ENCODE results near the gene SLC22A5. TPM values are rescaled to one million over a fixed set of nuclear protein-coding genes. Genes with fewer than 3 reads are reported as not detected.

The SLC22A5 gene
- total RNA-seq, 1 donor from 2014 or later: 11.9 TPM

GRCh38 chr5:132424167-132424880 is 54.8 kb downstream of the SLC22A5 start:
- Histone ChIP-seq H3K9me3 (no peaks in the 10 kb centered on the region), H3K27ac (peak overlapping the region; percentile 31 to 75), H3K27me3 (no peaks in the 10 kb centered on the region), H3K4me1 (peaks cover 31 to 79% of the 10 kb centered on the region in 2 donors), H3K4me3 (no peak overlapping the region), H3K36me3 (peaks cover 0 to 9% of the 10 kb centered on the region in 2 donors)
- DNase-seq (ENCODE audit: low spot score in 2 of 2): peak in 1 of 2 donors; percentile 54
- TF ChIP-seq, protein P1, sequence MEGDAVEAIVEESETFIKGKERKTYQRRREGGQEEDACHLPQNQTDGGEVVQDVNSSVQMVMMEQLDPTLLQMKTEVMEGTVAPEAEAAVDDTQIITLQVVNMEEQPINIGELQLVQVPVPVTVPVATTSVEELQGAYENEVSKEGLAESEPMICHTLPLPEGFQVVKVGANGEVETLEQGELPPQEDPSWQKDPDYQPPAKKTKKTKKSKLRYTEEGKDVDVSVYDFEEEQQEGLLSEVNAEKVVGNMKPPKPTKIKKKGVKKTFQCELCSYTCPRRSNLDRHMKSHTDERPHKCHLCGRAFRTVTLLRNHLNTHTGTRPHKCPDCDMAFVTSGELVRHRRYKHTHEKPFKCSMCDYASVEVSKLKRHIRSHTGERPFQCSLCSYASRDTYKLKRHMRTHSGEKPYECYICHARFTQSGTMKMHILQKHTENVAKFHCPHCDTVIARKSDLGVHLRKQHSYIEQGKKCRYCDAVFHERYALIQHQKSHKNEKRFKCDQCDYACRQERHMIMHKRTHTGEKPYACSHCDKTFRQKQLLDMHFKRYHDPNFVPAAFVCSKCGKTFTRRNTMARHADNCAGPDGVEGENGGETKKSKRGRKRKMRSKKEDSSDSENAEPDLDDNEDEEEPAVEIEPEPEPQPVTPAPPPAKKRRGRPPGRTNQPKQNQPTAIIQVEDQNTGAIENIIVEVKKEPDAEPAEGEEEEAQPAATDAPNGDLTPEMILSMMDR (IDR thresholded peaks at IDR 0.05): no peak
- intact Hi-C loops (cut with DNase I): loop anchor here (5.0 kb wide), 1 partner anchor 37 kb away; no protein-coding TSS in a partner anchor

- TF ChIP-seq, protein P1 (IDR thresholded peaks at IDR 0.05): no peak
- Histone ChIP-seq H3K36me3 (peaks cover 0 to 9% of the 10 kb centered on the region in 2 donors), H3K27me3 (no peaks in the 10 kb centered on the region), H3K4me3 (no peak overlapping the region), H3K4me1 (peaks cover 33 to 75% of the 10 kb centered on the region in 2 donors), H3K27ac (peak overlapping the region; percentile 55 to 61), H3K9me3 (no peaks in the 10 kb centered on the region)
- intact Hi-C loops (cut with DNase I): no loop called here
- peak in 1 of 2 donors; percentile 68 for DNase-seq (ENCODE audit: low spot score in 2 of 2)
Measured at GRCh38 chr5:132425009-132425937, 55.8 kb downstream of the SLC22A5 start.

GRCh38 chr5:132425975-132426524 is 56.5 kb downstream of the SLC22A5 start:
- TF ChIP-seq, protein P1 (IDR thresholded peaks at IDR 0.05): no peak
- no peak for DNase-seq (ENCODE audit: low spot score in 2 of 2)
- H3K27me3 ChIP-seq: no peaks in the 10 kb centered on the region
- peak overlapping the region; percentile 55 to 61 for H3K27ac ChIP-seq
- peaks cover 0 to 9% of the 10 kb centered on the region in 2 donors for H3K36me3 ChIP-seq
- H3K9me3 ChIP-seq: no peaks in the 10 kb centered on the region
- no peak overlapping the region for H3K4me3 ChIP-seq
- intact Hi-C loops (cut with DNase I): no loop called here
- peaks cover 25 to 71% of the 10 kb centered on the region in 2 donors for H3K4me1 ChIP-seq

- H3K4me3 ChIP-seq: no peak overlapping the region
- peaks cover 0 to 9% of the 10 kb centered on the region in 2 donors for H3K36me3 ChIP-seq
- TF ChIP-seq, protein P1 (IDR thresholded peaks at IDR 0.05): peak; percentile 15 to 42 (median 24)
- H3K27me3 ChIP-seq: no peaks in the 10 kb centered on the region
- H3K4me1 ChIP-seq: peaks cover 24 to 66% of the 10 kb centered on the region in 2 donors
- H3K9me3 ChIP-seq: no peaks in the 10 kb centered on the region
- peak overlapping the region; percentile 55 to 61 for H3K27ac ChIP-seq
- DNase-seq (ENCODE audit: low spot score in 2 of 2): peak; percentile 81 to 93
- intact Hi-C loops (cut with DNase I): no loop called here
Measured at GRCh38 chr5:132426525-132427138, 57.1 kb downstream of the SLC22A5 start.
